HG03064 (cell line): Measurements from ENCODE around the gene SIAH1.
"Not testable (repeated sequence)": the region's sequence is repeated elsewhere in the genome, so short reads cannot be mapped to it uniquely, and the experiment has no call there.

ENCODE experiments used
- ATAC-seq: cut with Tn5 transposase; IDR thresholded peaks from one replicate; pipeline ENCODE4 v1.9.1; 2021; ENCODE audit warnings: low read depth; ENCODE audit not compliant: unreplicated experiment

The SIAH1 gene, protein sequence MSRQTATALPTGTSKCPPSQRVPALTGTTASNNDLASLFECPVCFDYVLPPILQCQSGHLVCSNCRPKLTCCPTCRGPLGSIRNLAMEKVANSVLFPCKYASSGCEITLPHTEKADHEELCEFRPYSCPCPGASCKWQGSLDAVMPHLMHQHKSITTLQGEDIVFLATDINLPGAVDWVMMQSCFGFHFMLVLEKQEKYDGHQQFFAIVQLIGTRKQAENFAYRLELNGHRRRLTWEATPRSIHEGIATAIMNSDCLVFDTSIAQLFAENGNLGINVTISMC

GRCh38 chr16:48385253-48386150 lies at the start of gene SIAH1:
TSS of gene SIAH1 (minus strand) at chr16:48385413. CDS start at chr16:48362428, 22,985 bp downstream.
- ATAC-seq = peak; percentile 74

DNA sequence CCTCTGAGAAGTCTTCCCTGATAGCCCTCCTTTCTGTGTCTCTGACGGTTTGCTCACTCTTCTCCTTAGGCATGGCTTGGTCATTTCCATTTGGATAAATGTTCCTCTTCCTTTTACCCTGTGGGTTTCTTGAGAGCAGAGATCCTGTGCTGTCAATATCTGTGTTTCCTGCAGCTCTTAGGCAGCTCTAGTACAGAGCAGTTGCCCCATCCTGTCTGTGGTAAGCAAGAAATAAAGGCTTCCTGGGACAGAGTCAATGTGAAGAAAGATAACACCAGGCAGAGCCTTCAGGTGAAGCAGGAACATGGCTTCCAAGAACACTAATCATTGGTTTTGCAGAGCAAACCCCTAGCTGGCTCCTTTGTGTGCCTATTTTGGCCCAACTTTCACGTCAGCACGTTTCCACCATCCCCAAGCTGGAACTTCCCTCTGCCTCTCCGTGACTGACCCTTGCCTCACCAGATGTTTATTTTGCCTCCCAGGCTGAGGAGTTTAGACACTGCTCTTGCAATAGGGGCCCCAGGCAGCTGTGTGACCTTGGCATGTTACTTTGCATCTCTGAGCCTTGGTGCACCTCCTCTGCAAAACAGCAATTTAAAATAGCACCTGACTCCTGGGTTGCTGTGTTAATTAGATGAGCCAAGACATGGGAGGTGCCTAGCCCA lies 49.6 kb upstream of the SIAH1 start:
- ATAC-seq = no peak

- ATAC-seq = no peak
Observed at GRCh38 chr16:48433850-48434530, 48.8 kb upstream of the SIAH1 start.

DNA sequence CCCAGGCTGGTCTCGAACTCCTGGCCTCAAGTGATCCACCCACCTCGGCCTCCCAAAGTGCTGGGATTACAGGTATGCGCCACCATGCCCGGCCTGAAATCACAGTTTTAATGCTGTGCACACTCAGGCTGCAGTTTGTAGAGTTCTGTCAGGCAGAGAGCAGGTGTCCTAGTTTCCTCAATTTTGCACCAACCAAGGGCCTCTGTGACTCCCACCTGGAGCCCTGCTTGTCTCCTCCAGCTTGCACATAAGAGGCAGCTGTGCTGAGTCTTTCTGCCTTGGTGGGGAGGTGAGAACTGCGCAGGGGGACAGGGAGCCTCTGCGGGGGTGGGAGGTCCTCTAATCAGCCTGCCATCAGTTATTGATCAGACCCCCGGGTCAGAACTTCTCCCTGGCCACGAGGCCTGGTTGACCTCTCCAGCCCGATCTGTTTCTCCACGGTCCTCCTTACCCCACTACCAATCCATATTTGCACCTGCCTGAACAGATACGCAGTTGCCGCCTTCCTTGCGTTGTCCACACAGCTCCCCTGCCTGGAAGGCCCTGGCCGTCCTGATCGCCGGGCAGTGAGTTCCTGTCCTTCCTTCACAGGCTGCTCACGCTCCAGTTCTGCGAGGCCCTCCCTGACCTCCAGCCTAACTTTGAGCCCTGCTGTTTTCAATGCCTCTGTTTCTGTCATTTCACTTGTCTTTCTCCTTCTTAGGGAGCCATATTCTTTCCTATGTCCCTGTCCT lies 48.1 kb upstream of the SIAH1 start:
- ATAC-seq = no peak

DNA sequence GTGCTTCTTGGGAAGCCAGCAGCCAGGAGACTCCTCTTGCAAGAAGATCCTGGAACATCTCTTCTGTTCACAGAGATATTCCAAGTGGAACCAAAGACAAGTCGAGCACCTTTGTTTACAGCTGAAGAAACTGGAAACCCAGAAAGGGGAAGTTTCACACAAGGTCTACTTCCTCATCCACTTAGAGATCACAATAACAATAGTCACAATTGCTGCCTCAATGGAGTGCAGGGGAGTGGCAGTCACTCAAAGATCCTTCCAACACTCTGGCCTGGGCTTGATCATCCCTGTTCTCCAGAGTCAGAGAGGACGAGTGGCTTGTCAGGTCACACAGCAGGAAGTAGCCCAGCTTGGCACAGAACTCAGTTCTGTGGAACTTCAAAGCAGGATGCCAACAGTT lies 46.9 kb upstream of the SIAH1 start:
- ATAC-seq = no peak

GRCh38 chr16:48430890-48431289 lies 45.7 kb upstream of the SIAH1 start:
- ATAC-seq = no peak

DNA sequence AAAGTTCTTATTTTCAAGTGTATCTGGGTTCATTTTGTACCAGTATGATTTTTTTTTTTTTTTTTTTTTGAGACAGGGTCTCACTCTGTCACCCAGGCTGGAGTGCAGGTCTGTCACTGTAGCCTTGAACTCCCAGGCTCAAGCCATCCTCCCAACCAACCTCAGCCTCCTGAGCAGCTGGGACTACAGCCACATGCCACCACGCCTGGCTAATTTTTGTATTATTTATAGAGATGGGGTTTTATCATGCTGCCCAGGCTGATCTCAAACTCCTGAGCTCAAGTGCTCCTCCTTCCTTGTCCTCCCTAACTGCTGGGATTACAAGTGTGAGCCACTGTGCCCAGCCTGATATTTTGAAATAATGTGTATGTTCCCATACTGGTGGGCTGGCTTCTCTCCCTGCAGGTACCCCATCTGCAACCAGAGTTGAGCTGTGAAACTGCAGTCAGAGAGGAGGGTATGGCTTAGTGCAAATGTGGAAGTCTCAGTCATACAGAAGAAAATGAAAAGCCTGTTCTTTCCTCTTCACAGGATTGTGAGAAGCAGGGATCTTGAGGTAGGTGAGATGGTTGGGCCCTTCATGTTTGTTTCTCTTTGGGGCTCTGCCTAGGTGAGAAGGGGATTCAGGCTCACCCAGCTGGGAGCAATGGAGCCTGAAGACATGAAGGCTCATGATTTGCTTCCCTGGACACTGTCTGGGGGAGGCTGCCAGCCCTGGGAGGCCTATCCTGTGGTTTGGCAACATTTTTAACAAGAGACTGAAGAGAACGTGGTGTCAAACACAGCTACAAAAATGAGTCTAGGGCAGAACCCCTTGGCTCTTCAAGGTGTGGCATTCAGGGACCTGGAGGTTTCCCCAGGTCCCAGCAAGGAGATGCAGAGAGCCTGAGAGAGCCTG lies 41.3 kb upstream of the SIAH1 start:
- ATAC-seq = no peak

DNA sequence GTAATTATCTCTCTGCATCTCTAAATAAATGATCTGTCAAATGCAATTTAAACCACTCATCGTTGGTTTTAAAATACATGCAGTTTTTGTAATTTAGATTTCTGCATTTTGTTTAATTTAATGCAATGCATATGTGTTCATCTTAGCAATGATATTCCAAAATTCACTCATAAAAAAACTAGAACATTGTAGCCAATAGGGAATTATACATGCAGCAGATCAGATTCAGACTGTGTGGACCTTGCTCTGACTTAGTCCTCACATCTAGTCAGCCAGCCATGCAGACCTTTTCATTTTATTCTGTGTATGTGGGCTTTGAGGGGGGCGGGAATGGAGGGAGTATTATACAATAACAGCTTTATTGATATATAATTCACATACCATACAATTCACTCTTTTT lies 37.3 kb upstream of the SIAH1 start:
- no peak for ATAC-seq

DNA sequence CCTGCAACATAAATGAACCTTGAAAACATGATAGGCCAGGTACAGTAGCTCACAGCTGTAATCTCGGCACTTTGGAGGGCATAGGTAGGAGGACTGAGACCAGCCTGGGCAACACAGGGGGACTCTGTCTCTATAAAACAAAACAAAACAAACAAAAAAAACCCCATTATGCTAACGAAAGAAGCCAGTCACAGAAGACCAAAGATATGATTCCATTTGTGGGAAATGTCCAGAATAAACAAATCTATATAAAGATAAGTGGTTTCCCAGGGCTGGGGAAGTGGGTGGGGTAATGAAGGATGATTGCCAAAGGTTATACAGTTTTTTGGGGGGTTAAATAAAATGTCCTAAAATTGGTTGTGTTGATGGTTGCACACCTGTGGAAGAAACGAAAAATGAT lies 36.5 kb upstream of the SIAH1 start:
- no peak for ATAC-seq

DNA sequence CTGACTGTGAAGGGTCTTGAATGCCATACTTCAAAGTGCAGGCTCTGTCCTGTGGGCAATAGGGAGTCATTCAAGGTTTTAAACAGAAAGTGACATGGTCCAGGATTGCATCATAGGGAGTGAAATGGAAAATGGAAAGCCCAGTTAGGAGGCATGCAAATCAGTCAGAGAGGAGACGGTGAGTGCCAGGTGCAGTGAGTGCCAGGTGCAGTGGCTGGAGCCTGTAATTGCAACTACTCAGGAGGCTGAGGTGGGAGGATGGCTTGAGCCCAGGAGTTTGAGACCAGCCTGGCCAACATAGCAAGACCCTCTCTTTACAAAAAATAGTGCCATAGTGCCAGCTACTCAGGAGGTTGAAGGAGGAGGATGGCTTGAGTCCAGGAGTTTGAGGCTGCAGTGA lies 35.2 kb upstream of the SIAH1 start:
- ATAC-seq = no peak

DNA sequence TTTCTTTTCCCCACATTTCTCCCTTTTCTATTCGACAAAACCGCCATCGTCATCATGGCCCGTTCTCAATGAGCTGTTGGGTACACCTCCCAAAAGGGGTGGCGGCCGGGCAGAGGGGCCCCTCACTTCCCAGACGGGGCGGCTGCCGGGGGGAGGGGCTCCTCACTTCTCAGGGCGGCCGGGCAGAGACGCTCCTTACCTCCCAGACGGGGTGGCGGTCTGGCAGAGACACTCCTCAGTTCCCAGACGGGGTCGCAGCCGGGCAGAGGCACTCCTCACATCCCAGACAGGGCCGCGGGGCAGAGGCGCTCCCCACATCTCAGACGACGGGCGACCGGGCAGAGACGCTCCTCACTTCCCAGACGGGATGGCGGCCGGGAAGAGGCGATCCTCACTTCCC lies 31.4 kb upstream of the SIAH1 start:
- ATAC-seq = not testable (repeated sequence)

- ATAC-seq = no peak
Observed at GRCh38 chr16:48413272-48413671, 28.1 kb upstream of the SIAH1 start.

DNA sequence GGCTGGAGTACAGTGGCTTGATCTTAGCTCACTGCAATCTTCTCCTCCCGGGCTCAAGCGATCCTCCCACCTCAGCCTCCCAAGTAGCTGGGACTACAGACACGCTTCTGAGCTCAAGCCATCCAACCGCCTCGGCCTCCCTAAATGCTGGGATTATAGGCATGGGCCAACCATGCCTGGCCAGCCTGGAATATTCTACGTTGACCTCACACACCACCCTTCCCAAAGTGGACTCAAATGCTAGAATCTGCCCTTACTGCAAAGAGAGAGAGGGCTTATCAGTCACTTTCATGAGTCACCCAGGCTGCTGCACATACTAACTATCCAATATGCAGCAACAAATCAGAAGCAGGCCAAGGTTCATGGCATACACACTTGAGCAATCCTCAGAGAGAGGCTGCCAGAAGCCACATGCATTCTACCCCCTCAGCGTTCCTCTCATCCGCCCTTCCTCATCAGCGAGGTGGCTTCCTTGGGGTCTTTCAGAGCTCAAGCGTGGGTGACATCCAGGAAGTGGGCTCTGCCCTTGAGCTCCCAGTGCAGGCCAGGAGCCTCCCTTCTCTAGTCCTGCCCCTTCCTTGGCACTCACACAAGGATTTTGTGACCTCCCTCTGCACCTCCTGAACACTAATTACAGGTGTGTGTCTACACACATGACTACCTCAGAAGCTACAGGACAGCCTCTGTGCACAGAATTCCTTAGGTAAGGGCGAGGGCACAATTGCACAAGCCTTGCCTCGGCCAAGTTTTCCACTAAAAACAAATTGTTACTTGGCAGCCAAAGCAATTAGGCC lies 24.8 kb upstream of the SIAH1 start:
- no peak for ATAC-seq

- no peak for ATAC-seq
Observed at GRCh38 chr16:48408688-48409087, 23.5 kb upstream of the SIAH1 start.

- no peak for ATAC-seq
Observed at GRCh38 chr16:48405907-48406306, 20.7 kb upstream of the SIAH1 start.

DNA sequence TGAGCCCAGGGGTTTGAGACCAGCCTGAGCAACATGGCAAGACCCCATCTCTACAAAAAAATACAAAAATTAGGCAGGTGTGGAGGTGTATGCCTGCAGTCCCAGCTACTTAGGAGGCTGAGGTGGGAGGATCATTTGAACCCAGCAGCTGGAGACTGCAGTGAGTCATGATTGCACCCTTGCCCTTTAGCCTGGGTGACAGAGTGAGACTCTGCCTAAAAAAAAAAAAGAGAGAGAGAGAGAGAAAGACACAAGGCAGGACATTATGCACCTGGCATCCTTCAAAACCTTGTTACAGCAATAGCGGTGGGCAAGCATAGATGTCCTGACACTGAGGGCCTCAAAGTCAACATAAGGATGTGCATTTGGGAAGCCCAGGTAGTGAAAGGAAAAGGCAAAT lies 19.9 kb upstream of the SIAH1 start:
- ATAC-seq = no peak

GRCh38 chr16:48402547-48402946 lies 17.3 kb upstream of the SIAH1 start:
- not testable (repeated sequence) for ATAC-seq

DNA sequence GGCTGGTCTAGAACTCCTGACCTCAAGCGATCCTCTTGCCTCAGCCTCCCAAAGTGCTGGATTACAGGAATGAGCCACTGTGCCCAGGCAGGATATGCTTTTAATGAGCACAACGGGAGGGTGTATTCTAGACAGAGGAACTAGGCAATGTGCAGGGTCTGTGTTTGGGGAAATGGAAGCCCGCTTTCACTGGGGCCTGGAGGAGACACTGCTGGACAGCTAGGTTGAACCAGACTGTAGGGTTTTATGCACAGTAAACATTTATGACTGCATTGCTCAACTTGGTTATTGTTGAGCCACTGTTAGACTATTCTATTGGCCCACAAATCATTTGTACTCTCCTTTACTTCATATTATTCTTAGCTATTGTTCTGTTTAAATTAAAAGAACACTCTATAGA lies 10.2 kb upstream of the SIAH1 start:
- ATAC-seq = no peak
